RWPE2 (cell line): ENCODE data around the gene RIMS1.

Experiments
- ATAC-seq: fragments of 200-7000 bp; cut with Tn5 transposase; 3 replicates; pipeline ENCODE4 v1.9.1; 2021; ENCODE audit warnings: low read depth
- DNase-seq: peaks from one replicate; pipeline ENCODE4 v3.0.0-alpha.2; 2020; ENCODE audit warnings: low spot score
- H3K27ac ChIP-seq: fragments of 450-650 bp; 2 replicates; pipeline ENCODE4 v1.5.1; 2017; ENCODE audit warnings: mild to moderate bottlenecking; ENCODE audit not compliant: poor library complexity, severe bottlenecking
- H3K27me3 ChIP-seq: fragments of 250-450 bp; sonication (Bioruptor Pico); 2 replicates; pipeline ENCODE4 v1.5.1; 2021; ENCODE audit warnings: mild to moderate bottlenecking, moderate library complexity; ENCODE audit not compliant: insufficient read depth, poor library complexity, severe bottlenecking
- H3K36me3 ChIP-seq: fragments of 250-450 bp; sonication (Bioruptor Pico); 2 replicates; pipeline ENCODE4 v1.5.1; 2020; ENCODE audit warnings: low read depth, mild to moderate bottlenecking, moderate library complexity
- H3K4me1 ChIP-seq: fragments of 250-450 bp; sonication (Bioruptor Pico); 2 replicates; pipeline ENCODE4 v1.5.1; 2021; ENCODE audit warnings: mild to moderate bottlenecking, moderate library complexity; ENCODE audit not compliant: insufficient read depth, poor library complexity, severe bottlenecking
- H3K4me3 ChIP-seq: fragments of 250-450 bp; sonication (Bioruptor Pico); 2 replicates; pipeline ENCODE4 v1.5.1; 2021; ENCODE audit warnings: mild to moderate bottlenecking, moderate library complexity; ENCODE audit not compliant: severe bottlenecking
- H3K9me3 ChIP-seq: fragments of 250-450 bp; sonication (Bioruptor Pico); 2 replicates; pipeline ENCODE4 v1.5.1; 2021; ENCODE audit warnings: mild to moderate bottlenecking, moderate library complexity; ENCODE audit not compliant: severe bottlenecking
- TF ChIP-seq, protein P1 (sequence below): fragments of 450-650 bp; IDR thresholded peaks from one replicate; pipeline ENCODE4 v1.5.1; 2017; ENCODE audit warnings: mild to moderate bottlenecking, moderate library complexity; ENCODE audit not compliant: poor library complexity, severe bottlenecking

Gene RIMS1

DNA sequence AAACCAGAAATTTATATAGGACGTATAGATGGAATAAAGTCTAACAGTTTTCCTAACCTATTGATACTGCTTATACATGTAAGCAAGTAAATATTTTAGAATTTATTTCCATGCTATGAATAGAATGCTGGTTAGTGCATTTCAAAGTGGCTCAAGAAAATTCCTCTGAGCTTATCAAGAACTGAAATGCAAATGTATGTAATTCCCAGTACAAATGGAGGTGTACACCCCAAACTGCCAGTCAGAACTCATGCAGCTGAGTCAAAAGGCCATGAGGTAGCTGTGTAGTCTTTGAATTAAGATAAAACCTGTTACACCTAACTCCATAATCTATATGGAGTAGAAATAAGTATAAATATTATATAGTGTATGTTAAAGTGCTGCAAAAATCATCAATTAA, 503.3 kb downstream of the RIMS1 start:
- Histone ChIP-seq H3K27ac (no peak overlapping the region), H3K4me3 (no peak overlapping the region), H3K4me1 (no peaks in the 10 kb centered on the region), H3K36me3 (no peaks in the 10 kb centered on the region), H3K27me3 (no peaks in the 10 kb centered on the region), H3K9me3 (no peaks in the 10 kb centered on the region)
- TF ChIP-seq, protein P1, sequence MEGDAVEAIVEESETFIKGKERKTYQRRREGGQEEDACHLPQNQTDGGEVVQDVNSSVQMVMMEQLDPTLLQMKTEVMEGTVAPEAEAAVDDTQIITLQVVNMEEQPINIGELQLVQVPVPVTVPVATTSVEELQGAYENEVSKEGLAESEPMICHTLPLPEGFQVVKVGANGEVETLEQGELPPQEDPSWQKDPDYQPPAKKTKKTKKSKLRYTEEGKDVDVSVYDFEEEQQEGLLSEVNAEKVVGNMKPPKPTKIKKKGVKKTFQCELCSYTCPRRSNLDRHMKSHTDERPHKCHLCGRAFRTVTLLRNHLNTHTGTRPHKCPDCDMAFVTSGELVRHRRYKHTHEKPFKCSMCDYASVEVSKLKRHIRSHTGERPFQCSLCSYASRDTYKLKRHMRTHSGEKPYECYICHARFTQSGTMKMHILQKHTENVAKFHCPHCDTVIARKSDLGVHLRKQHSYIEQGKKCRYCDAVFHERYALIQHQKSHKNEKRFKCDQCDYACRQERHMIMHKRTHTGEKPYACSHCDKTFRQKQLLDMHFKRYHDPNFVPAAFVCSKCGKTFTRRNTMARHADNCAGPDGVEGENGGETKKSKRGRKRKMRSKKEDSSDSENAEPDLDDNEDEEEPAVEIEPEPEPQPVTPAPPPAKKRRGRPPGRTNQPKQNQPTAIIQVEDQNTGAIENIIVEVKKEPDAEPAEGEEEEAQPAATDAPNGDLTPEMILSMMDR, result no peak
- no peak for DNase-seq
- no peak for ATAC-seq

DNA sequence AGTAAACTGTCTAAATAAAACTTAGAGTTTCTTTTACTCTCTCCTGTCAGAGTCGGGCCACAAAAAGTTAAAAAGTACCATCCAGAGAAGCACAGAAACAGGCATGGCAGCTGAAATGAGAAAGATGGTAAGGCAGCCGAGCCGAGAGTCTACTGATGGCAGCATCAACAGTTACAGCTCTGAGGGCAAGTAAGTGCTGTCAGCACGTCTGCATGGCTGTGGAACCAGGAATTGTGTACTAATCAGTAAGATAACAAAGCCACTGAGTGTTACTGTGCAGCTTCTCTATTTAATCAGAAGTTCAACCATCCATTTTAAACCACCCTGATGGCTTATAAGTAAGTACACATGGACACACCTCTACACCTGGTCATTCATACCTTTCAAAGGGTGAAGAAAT, 504.2 kb downstream of the RIMS1 start:
- Histone ChIP-seq H3K36me3 (no peaks in the 10 kb centered on the region), H3K9me3 (no peaks in the 10 kb centered on the region), H3K4me1 (no peaks in the 10 kb centered on the region), H3K4me3 (no peak overlapping the region), H3K27me3 (no peaks in the 10 kb centered on the region), H3K27ac (no peak overlapping the region)
- ATAC-seq (no peak), DNase-seq (no peak)
- TF ChIP-seq, protein P1, result no peak

DNA sequence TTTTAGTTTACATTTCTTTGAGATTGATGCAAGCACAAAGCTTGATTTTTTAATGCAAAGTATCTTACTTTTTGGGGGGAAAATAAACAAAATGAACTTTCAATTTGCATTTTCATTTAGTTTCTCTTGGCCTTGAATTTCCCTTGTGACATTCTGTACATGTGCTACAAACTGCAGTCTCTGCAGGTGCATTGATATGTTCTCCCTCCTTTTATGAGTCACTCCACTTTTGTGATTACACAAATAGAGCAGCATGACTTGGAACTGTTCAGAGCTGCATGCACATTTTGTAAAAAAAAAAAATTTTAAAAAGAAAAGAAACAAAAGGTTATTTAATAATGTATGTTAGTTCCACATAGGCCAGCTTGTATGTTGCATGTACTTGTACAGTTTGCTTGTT, 515.5 kb downstream of the RIMS1 start:
- Histone ChIP-seq H3K4me1 (no peaks in the 10 kb centered on the region), H3K36me3 (no peaks in the 10 kb centered on the region), H3K4me3 (no peak overlapping the region), H3K9me3 (no peaks in the 10 kb centered on the region), H3K27ac (no peak overlapping the region), H3K27me3 (no peaks in the 10 kb centered on the region)
- TF ChIP-seq, protein P1, result no peak
- ATAC-seq, result no peak
- DNase-seq, result no peak

DNA sequence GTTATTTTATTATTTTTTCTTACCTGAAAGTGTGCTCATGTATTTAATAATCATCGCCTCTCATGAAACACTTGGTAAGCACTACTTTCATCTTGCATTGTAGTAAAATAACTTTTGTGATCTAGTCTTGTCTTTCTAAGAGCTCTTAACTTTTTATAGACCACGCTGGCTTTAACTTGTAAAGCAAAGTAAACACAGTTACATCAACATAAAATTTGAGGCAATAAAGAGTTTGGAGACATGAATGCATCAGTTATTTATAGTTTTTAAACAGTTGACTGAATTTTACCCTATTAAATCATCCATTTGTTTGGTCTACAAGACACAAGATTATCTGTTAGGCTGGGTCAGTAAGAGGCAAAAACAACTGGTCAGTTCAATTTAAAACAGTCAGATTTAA, 517.1 kb downstream of the RIMS1 start:
- no peaks in the 10 kb centered on the region for H3K4me1 ChIP-seq
- H3K9me3 ChIP-seq, result no peaks in the 10 kb centered on the region
- TF ChIP-seq, protein P1, result no peak
- no peaks in the 10 kb centered on the region for H3K36me3 ChIP-seq
- no peak overlapping the region for H3K27ac ChIP-seq
- no peaks in the 10 kb centered on the region for H3K27me3 ChIP-seq
- DNase-seq (no peak), ATAC-seq (no peak)
- H3K4me3 ChIP-seq, result no peak overlapping the region

DNA sequence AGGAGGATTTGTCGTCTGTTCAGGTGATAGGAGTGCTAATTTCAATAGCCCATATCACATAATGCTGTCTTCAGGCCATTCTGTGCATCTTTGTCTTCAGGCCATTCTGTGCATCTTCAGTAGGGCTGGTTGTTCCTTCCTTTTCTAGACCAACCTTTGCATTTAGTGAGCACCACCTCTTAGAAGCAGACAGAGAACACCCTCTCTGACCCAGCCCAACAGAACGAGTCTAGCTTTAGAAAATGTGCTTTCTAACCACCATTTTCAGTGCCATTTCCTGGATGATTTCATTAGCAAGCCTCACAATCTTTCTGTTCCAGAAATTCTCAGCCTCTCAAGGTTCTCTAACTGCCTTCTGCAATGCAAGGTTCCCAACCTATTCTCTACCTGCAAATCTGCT, 520.2 kb downstream of the RIMS1 start:
- Histone ChIP-seq H3K4me1 (no peaks in the 10 kb centered on the region), H3K27me3 (no peaks in the 10 kb centered on the region), H3K27ac (no peak overlapping the region), H3K4me3 (no peak overlapping the region), H3K36me3 (no peaks in the 10 kb centered on the region), H3K9me3 (no peaks in the 10 kb centered on the region)
- DNase-seq, result no peak
- ATAC-seq, result no peak
- TF ChIP-seq, protein P1, result no peak
